Activated T-cell treated with anti-CD3 and anti-CD28 coated beads, Interleukin-2, amount 50 U/mL, for 72 hours (primary cell): ENCODE data around the gene TPM1. TPM values are rescaled to one million over a fixed set of nuclear protein-coding genes. Genes with fewer than 3 reads are reported as not detected.

Experiments
- ATAC-seq, 2 donors: fragments of 150-1000 bp; cut with Tn5 transposase; replicated peaks in 1 of 2; 2 replicates each; pipeline ENCODE4 v1.10.0; 2021; ENCODE audit warnings: moderate library complexity in 2 of 2, mild to moderate bottlenecking in 1 of 2
- DNase-seq, 2 donors: peaks; one replicate each; pipeline ENCODE4 v3.0.0; 2021 to 2022; ENCODE audit warnings: mixed read lengths in 1 of 2
- H3K27ac Mint-ChIP-seq: one replicate; pipeline ENCODE4 v1.8.0; 2022; ENCODE audit warnings: mild to moderate bottlenecking, moderate library complexity, mixed read lengths
- H3K27me3 Mint-ChIP-seq: one replicate; pipeline ENCODE4 v1.8.0; 2022; ENCODE audit warnings: low read depth, mixed read lengths
- H3K36me3 Mint-ChIP-seq, 2 donors: one replicate each; pipeline ENCODE4 v1.8.0; 2022; ENCODE audit warnings: mixed read lengths in 2 of 2, mild to moderate bottlenecking in 1 of 2; ENCODE audit not compliant: insufficient read depth in 2 of 2
- H3K4me1 Mint-ChIP-seq: one replicate; pipeline ENCODE4 v1.8.0; 2022; ENCODE audit warnings: low read depth, mixed read lengths
- H3K4me3 Mint-ChIP-seq, 2 donors: one replicate each; pipeline ENCODE4 v1.8.0; 2022; ENCODE audit warnings: mild to moderate bottlenecking in 2 of 2, mixed read lengths in 2 of 2, moderate library complexity in 2 of 2
- H3K9me3 Mint-ChIP-seq, 2 donors: one replicate each; pipeline ENCODE4 v1.8.0; 2022; ENCODE audit warnings: mixed read lengths in 2 of 2
- total RNA-seq, 2 donors: library from RNA; stranded (reverse); gene quantifications; one replicate each; pipeline ENCODE4 v1.2.3, GENCODE V29; 2022

Gene TPM1
- total RNA-seq, 2 donors from 2014 or later = 9.5 to 9.6 TPM

DNA sequence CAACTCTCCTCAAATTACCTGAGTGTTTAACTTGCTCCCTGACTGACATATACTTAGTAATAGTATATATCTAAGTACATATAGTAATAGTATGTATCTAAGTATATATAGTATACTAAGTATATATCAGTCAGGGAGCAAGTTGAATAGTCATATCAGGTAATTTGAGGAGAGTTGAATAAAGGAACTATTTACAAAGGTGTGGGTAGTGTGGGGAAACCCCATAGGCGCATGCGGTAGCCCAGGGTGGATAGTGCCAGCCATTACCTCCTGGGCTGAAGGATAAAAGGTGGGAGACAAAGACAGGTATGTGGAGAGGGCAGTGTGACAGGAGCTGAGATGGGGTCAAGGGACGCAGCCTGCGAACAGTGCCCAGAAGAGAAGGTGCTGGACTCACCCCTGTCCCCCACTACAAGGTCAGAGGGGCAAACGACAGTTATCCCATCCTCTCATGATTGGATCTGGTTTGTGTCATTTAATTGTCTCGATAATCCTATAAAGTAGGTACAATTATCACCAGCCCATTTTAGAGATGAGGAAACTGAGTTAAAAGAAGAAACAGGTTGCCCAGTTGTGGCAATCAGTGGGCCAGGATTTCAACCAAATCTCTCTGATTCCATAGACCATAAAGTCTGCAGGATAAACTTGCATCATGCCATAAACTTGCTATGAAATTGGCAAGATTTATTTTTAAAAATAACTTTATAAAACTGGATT, 34.1 kb upstream of the TPM1 start:
- no peak for ATAC-seq
- H3K27me3 Mint-ChIP-seq = no peaks in the 10 kb centered on the region
- no peaks in the 10 kb centered on the region for H3K36me3 Mint-ChIP-seq
- no peak overlapping the region for H3K27ac Mint-ChIP-seq
- no peak overlapping the region for H3K4me3 Mint-ChIP-seq
- no peak for DNase-seq
- H3K9me3 Mint-ChIP-seq = no peaks in the 10 kb centered on the region
- no peaks in the 10 kb centered on the region for H3K4me1 Mint-ChIP-seq

DNA sequence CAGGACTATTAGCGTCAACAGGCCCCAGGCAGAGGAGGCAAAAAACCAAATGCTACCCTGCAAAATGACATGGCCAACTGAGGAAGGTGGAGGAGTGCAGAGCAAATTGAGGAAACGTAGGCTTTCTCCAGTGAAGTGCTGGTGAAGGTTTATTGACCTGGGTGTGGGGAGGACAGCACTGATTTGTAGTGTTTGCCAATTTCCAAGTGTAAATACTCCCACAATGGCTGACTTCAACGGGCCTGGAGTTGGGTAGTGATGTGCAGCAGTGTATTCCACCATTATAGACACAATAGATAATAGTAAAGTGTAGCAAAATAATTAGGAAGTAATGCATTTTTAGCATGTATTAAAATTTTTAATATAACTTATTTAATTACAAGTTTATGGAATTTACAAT, 32.2 kb upstream of the TPM1 start:
- Mint-ChIP-seq H3K36me3 (no peaks in the 10 kb centered on the region), H3K4me3 (no peak overlapping the region), H3K27ac (no peak overlapping the region), H3K4me1 (peaks cover under 1% of the 10 kb centered on the region), H3K27me3 (no peaks in the 10 kb centered on the region), H3K9me3 (no peaks in the 10 kb centered on the region)
- DNase-seq (no peak), ATAC-seq (no peak)

DNA sequence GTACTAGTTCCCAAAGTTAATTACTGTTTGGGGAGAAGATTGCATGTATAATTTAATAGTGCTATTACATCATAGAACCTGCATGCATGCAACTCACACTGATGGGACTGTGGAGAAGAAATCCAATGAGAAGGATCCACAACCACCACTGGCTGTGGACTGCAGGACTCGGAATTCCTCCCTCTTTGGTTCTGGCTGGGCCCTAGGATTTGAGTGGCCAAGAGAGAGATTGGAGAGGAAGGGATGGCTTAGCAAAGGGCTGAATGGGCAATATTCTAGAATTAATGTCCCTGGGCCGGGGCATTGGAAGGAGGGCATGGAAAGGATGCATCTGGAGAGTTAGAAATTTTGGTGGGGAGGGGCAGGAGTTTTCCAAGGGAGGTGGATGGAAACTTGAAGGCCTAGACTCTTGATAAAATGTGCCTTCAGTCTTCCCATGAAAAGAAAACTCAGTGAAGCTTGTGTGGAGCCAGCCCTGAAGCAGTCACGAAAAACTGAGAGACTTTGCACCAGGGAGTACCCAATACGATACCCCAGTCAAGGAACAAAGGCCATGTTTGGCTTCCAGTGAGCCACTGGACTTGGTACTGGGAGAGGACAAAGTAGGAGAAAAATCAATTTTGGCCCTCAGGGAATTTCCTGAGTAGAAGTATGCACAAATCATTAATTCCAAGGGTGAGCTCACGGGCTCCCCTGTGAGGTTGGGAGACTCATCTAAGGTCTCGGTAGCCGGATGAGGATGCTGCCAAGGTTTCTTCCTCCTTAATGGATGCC, 31.4 kb upstream of the TPM1 start:
- ATAC-seq (no peak), DNase-seq (no peak)
- no peak overlapping the region for H3K4me3 Mint-ChIP-seq
- H3K4me1 Mint-ChIP-seq = peaks cover 6% of the 10 kb centered on the region
- H3K27ac Mint-ChIP-seq = no peak overlapping the region
- H3K9me3 Mint-ChIP-seq = no peaks in the 10 kb centered on the region
- no peaks in the 10 kb centered on the region for H3K27me3 Mint-ChIP-seq
- H3K36me3 Mint-ChIP-seq = no peaks in the 10 kb centered on the region

DNA sequence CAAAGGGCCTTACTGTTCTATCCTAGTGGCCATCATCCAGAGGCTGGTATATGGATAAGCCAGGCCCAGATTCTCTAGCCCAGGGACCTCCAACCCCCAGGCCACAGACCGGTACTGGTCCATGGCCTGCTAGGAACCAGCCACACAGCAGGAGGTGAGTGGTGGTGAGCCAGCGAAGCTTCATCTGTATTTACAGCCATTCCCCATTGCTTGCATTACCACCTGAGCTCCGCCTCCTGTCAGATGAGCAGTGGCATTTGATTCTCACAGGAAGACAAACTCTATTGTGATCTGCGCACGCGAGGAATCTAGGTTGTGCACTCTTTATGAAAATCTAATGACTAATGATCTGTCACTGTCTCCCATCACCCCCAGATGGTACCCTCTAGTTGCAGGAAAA, 30.1 kb upstream of the TPM1 start:
- no peaks in the 10 kb centered on the region for H3K9me3 Mint-ChIP-seq
- no peak for ATAC-seq
- H3K27me3 Mint-ChIP-seq = no peaks in the 10 kb centered on the region
- no peak overlapping the region for H3K27ac Mint-ChIP-seq
- H3K4me1 Mint-ChIP-seq = peaks cover 6% of the 10 kb centered on the region
- DNase-seq = no peak
- no peaks in the 10 kb centered on the region for H3K36me3 Mint-ChIP-seq
- H3K4me3 Mint-ChIP-seq = no peak overlapping the region

DNA sequence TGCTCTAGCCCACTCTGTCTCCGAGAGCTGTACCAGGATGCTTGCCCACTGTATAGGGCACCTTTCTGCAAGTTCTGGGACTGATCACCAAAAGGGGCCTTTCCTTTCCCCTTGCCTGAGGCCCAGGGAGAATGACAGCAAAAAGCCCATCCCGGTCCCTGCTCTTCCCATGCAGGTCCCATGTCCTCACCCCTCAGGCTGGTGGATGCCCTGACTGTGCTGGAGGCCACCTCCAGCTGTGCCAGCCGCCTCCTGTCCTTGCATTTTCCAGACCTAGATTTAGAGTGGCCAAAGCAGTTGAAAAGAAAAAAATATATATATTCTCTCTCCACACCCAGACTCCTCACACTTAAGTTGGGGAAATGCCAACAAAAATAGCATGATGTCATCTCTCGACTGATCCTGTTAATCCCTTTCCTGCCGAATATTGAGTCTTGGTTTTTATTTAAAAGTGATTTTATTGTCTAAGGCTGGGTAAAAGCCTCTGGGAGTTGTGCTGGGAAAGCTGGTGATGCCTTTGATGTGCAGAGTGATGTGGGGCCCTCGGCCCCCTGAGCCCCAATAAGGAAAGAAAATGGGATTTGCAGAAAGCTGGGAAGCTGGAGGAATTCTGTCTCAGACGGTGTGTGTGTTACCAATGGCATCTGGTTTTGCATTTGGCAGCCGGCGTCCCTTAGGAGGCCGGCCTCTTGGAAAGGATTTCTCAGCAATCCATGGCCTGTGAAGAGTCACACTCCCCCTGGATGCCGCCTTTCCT, 29.3 kb upstream of the TPM1 start:
- Mint-ChIP-seq H3K9me3 (no peaks in the 10 kb centered on the region), H3K27ac (no peak overlapping the region), H3K4me3 (no peak overlapping the region), H3K4me1 (peaks cover 6% of the 10 kb centered on the region), H3K27me3 (no peaks in the 10 kb centered on the region), H3K36me3 (no peaks in the 10 kb centered on the region)
- DNase-seq = no peak
- no peak for ATAC-seq

DNA sequence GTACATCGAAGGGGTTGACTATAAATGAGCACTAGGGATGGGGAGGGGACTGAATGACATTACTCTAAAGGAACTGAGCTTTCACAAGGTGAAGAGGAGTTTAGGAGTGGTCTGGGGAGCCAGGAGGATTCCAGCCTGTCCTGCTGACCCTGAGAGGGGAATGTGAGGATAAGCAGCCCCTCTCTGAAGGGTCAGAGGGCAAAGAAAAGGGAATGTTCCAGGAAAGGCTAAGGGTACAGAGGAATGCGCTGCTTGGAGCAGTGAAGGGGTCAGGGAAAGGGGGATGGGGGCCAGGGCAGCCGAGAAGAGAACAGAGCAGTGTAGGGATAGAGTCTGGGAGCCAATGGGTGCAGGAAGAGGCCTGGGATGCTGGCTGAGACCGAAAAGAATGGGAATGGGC, 28.0 kb upstream of the TPM1 start:
- H3K27me3 Mint-ChIP-seq = peaks cover 5% of the 10 kb centered on the region
- no peaks in the 10 kb centered on the region for H3K36me3 Mint-ChIP-seq
- H3K9me3 Mint-ChIP-seq = no peaks in the 10 kb centered on the region
- H3K27ac Mint-ChIP-seq = no peak overlapping the region
- DNase-seq (no peak), ATAC-seq (no peak)
- H3K4me3 Mint-ChIP-seq = no peak overlapping the region
- H3K4me1 Mint-ChIP-seq = peaks cover 6% of the 10 kb centered on the region

DNA sequence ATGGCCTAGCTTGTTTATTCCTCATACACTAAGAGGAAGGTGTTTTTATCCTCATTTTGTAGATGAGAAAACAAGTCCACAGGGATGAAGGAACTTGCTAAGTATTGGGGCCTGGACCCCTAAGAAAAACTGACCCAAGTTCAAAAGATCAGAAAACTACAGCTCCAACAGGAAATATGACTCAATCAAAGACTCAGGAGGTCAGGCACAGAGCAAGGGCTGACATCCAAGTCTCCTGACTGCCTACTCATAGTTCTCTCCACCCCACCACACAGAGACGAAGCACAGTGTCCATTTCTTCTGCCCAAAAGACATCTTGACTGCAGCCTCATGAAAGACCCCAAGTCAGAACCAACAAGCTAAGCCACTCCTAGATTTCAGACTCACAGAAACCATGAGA, 26.9 kb upstream of the TPM1 start:
- no peak overlapping the region for H3K27ac Mint-ChIP-seq
- H3K4me1 Mint-ChIP-seq = peaks cover 6% of the 10 kb centered on the region
- H3K4me3 Mint-ChIP-seq = no peak overlapping the region
- DNase-seq (no peak), ATAC-seq (no peak)
- H3K27me3 Mint-ChIP-seq = peaks cover 5% of the 10 kb centered on the region
- H3K36me3 Mint-ChIP-seq = no peaks in the 10 kb centered on the region
- no peaks in the 10 kb centered on the region for H3K9me3 Mint-ChIP-seq

DNA sequence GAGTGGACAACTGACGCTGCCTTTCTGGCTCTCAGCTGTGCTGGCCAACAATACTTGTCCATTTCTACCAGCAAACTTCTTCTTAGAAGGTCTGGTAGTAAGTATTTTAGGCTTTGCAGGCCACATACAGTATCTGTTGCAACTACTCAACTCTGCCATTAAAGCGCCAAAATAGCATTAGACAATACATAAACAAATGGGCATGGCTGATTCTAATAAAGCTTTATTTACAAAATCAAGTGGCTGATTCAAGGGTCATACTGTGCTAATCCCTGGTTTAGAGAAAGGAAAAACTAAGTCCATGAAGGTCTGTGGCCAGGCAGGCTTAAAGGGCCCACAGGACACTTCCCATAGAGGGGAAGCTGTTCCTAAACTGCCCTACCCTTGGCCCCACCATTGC, 26.3 kb upstream of the TPM1 start:
- Mint-ChIP-seq H3K27me3 (peaks cover 5% of the 10 kb centered on the region), H3K9me3 (no peaks in the 10 kb centered on the region), H3K4me3 (no peak overlapping the region), H3K4me1 (peaks cover 6% of the 10 kb centered on the region), H3K27ac (no peak overlapping the region), H3K36me3 (no peaks in the 10 kb centered on the region)
- ATAC-seq (no peak), DNase-seq (no peak)

DNA sequence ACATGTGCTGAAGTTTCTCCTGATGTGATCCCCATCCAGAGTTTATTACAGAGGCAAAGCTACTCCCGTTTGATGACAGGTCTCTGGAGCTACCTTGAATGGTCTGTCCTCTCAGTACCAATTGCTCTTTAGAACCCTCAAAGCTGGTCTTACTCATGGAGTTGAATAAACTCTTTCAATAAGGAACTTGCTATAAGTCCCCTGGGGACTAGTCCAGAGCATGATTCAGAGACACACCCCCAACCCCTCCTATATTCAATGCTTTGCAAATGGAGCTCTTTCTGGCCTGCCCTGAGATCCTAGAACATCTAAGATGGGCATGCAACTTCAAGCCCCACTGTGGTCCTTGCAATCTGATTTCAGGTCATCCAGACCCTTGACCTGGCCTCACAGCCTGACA, 23.9 kb upstream of the TPM1 start:
- Mint-ChIP-seq H3K9me3 (no peaks in the 10 kb centered on the region), H3K27me3 (peaks cover 5% of the 10 kb centered on the region), H3K4me3 (no peak overlapping the region), H3K36me3 (no peaks in the 10 kb centered on the region), H3K27ac (no peak overlapping the region), H3K4me1 (peaks cover 6% of the 10 kb centered on the region)
- DNase-seq (no peak), ATAC-seq (no peak)

DNA sequence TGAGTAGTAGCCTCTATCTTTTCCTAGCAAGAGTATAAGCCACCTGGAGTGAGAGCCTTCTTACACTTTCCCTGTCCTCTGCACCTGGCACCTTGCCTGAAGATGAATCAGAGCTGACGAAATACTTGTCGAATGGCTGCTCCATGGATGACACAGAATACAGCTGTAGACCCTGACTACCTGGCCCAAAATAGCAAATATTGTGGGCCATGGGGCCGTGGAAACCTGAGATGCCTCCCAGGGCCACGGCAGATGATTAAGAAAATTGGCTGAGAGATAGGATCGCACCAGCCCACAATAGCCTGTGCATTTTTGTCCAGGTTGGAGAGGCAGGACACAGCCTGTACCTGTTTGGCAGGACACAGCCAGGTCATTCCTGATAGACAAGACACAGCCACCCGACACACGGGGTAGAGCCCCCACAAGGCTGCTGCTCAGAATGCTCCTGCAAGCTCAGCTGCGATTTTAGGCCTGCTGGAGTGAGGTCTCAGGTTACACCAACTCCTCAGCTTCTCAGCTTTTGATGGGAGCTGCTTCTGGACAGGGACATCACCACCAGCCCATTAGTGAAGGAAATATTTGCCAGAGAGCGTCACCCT, 22.9 kb upstream of the TPM1 start:
- H3K4me3 Mint-ChIP-seq = no peak overlapping the region
- peaks cover 5% of the 10 kb centered on the region for H3K27me3 Mint-ChIP-seq
- ATAC-seq (no peak), DNase-seq (no peak)
- H3K4me1 Mint-ChIP-seq = peaks cover 6% of the 10 kb centered on the region
- no peak overlapping the region for H3K27ac Mint-ChIP-seq
- no peaks in the 10 kb centered on the region for H3K9me3 Mint-ChIP-seq
- H3K36me3 Mint-ChIP-seq = no peaks in the 10 kb centered on the region

DNA sequence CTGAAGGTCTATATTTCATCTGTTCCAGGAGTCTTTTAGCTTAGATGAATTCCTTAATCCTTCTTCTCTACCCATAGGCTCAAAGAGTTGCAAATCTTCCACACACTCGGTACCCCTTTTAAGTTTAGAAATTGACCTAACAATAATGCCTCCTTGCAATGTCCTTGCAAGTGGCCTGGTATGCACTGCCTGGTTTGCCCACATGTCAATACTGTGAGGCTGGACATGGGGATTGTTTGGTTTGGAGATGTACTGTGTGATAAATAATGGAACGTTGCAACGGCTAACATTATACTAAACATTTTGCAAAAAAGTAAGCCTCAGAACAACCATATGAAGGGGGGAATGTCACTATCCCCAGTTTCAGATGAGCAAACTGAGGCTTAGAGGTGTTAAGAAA, 22.4 kb upstream of the TPM1 start:
- Mint-ChIP-seq H3K4me1 (peaks cover 6% of the 10 kb centered on the region), H3K9me3 (no peaks in the 10 kb centered on the region), H3K4me3 (no peak overlapping the region), H3K27ac (no peak overlapping the region), H3K27me3 (peaks cover 5% of the 10 kb centered on the region), H3K36me3 (no peaks in the 10 kb centered on the region)
- DNase-seq (no peak), ATAC-seq (no peak)

DNA sequence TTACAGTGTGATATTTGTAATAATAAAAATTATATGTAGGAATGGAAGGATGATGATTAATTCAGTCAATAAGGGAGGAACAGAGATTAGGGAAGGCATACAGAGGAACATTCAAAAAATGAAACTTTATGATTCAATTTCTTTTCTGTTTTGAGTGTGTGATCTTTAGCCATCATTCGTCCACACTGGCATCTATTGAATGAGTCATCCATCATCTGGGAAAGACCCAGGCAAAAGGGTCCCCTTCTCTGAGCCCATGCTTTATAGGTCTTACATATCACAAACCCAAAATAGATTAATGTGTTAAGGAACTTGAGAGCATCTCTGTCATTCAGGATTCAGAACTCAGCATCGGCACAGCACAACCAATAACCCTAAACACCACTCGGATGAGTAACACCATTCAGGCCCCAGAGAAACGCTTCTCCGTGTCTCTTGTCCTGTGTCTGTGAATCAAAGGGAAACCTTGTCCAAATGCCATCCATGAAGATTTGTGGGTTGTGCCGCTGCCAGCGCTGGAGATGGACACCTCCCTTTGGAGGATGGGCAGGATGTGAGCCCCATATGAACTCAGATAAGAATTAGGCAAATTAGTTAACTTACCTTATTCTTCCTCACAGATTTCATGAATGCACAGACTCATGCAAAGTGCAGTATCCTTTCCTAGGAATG, 21.7 kb upstream of the TPM1 start:
- Mint-ChIP-seq H3K9me3 (no peaks in the 10 kb centered on the region), H3K27ac (no peak overlapping the region), H3K36me3 (no peaks in the 10 kb centered on the region), H3K4me1 (peaks cover under 1% of the 10 kb centered on the region), H3K27me3 (peaks cover 5% of the 10 kb centered on the region), H3K4me3 (no peak overlapping the region)
- ATAC-seq = no peak
- DNase-seq = no peak

DNA sequence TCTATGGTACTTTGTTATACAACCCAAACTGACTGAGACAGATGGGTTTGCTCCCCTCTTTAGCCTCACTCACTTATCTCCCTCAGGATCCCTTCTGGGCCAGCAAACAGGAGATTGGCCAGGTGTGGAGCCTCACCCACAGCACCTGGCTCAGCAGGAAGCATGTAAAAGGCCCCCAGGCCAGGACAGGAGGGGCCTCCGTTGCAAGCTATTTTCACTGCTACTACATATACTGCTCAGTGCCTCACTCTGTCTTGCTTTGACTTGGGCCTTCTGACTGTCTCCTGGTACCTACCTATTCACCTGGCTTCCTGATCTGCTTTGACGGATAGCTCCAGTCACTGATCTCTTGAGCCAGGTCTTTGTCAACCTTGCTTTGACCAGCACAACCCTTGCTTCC, 20.4 kb upstream of the TPM1 start:
- ATAC-seq (no peak), DNase-seq (no peak)
- Mint-ChIP-seq H3K9me3 (no peaks in the 10 kb centered on the region), H3K4me1 (no peaks in the 10 kb centered on the region), H3K27ac (no peak overlapping the region), H3K4me3 (no peak overlapping the region), H3K27me3 (peaks cover 10% of the 10 kb centered on the region), H3K36me3 (no peaks in the 10 kb centered on the region)
